ENCODE measurements around the gene HERPUD2.

The HERPUD2 gene, protein sequence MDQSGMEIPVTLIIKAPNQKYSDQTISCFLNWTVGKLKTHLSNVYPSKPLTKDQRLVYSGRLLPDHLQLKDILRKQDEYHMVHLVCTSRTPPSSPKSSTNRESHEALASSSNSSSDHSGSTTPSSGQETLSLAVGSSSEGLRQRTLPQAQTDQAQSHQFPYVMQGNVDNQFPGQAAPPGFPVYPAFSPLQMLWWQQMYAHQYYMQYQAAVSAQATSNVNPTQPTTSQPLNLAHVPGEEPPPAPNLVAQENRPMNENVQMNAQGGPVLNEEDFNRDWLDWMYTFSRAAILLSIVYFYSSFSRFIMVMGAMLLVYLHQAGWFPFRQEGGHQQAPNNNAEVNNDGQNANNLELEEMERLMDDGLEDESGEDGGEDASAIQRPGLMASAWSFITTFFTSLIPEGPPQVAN

DNA sequence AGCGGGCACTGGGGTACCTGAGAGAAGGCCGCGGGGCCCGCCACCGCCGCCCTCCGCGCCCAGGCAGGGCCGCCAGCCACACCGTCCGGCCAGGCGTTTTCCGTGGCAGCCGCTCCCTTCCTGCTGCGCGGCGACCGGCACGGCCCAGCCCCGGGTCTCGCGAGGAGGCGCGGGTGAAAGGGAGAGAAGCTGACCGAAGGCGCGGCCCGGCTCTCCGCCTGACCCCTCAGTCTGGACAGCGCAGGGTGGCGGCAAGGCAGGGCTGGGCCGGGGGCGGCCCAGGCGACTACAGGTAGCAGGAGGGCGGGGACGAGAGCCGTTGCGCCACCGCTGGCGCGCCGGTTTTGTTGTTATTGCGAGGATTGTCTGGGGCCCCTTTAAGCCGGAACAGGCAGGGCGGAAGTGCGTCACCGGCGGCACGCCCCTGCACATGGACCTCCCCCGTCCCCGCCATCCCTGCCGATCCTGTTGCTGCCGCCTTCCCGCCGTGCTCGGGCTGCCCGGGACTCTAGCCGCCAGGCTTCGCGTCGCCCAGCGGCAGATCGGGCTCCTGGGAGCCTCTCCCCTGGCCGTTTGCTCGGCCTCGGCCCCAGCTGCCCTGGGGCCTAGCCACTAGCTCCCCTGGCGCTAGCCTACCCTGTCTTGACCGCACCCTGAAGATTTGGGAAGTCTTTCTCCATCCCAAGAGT is at the start of gene HERPUD2:
HERPUD2 (minus strand) TSS at position 352 of the 689 bp plus-strand sequence. CDS start 805 bp downstream, outside the sequence.
- peak; percentile 94 for DNase-seq (ENCODE audit: low spot score)

DNA sequence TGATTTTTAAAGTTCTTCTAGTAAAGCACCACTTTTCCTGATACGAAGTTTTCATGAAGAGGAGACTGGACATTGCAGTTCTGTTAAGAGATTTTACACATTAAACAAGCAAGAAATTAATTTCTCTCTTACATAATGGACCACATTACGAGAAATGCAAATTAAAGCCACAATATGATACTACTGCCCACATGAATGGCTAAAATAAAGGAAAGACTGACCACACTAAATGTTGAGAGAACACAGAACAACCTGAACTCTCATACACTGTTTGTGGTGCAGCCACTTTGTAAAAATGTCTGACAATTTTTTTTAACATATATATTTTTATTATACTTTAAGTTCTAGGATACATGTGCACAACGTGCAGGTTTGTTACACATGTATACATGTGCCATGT is 44.0 kb upstream of the HERPUD2 start:
- no peak for DNase-seq (ENCODE audit: low spot score)

DNA sequence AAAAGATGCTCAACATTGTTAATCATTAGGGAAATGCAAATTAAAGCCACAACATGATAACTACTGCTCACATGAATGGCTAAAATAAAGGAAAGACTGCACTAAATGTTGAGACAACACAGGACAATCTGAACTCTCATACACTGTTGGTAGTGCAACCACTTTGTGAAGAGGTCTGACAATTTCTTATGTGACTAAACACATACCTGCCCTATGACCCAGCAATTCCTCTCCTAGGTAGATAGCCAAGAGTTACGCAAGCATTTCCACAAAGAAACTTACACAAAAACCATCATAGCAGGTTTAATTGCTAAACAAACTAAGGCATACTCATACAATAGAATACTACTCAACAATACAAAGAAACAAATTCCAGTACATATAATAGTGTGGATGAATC is 41.8 kb upstream of the HERPUD2 start:
- no peak for DNase-seq (ENCODE audit: low spot score)

DNA sequence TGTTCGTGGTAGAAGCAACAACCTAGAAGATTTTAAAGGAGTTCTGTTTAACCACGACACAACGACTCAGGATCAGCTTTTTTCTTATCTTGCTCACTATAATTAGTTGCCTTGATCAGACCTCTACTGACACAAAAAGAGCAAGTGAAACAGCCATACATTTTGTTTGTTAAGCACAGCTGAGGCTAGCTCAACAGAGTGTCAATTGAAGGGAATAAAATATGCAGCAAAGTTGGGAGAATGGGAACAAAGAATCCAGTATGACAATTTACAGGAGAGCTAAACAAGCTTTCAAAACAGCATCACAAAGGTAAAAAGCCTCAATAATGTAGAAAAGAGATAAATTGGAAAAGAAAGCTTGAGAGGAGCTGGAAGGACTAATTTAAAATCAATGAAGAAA is 40.5 kb upstream of the HERPUD2 start:
- DNase-seq (ENCODE audit: low spot score): peak; percentile 64

DNA sequence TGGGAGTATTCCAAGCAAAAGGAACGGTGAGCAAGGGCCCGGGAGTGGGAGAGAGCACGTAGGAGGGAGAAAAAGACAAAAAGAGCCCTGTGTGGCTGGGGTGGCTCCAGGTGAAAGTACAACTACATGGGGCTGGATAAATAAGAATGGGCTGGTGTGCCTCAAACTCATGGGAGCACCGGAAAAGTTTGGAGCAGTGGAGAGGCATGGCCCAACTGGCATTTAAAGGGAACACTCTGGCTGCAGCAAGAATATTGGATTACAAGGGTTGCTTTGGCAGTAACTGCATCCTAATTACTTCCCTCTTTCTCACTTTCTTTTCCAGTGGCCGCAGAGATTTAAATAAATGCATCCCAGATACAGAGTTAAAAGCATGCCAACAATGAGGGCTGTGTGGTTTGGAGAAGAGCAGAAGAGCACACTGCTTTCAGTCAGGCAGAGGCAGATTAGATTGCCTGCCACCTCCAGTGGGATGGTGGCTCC is 39.1 kb upstream of the HERPUD2 start:
- no peak for DNase-seq (ENCODE audit: low spot score)

DNA sequence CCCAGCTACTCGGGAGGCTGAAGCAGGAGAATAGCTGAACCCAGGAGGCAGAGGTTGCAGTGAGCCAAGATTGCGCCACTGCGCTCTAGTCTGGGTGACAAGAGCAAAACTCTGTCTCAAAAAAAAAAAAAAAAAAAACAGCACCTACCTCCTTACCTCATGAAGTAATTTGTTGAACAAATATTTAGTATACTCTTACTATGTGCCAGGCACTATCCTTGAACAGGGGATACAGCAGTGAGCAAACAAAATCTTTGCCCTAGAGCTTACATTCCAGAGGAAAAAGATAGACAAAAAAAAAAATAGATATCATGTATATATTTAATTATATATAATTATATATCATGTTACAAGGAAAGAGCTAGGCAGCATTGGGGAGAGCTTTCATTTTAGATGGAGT is 36.4 kb upstream of the HERPUD2 start:
- DNase-seq (ENCODE audit: low spot score): no peak

DNA sequence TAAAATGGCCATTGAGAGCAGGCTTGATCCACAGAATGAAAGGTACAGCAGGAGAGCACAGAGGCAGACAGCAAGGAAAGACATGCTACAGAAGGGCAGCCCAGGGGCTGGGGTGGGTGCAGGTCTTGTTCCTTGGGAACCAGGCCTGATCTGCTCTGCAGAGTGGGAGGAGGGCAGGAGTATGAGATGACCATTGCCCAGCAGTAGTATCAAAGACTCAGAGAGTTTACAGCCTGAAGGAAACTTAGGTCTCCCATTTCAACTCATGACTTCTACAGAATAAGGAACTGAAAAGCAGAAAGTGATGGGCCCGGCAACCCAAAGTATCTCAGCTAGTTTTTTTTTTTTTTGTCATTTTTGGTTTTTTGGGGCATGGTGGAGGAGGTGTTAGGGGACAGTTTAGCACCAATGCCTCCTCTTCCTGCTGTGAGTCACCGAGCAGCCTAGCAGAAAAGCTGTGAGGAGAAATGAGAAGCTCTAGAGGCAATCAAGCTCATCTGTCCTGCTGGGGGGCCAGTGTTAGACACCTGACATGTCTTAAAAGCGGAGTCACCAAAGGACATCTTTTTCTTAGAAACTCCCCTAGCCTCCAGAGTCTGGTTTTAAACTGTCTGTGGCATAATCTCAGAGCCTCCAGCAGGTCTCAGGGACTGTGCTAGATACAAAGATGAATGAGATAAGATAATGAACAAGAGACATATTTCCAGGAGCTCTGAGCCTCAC is 34.3 kb upstream of the HERPUD2 start:
- DNase-seq (ENCODE audit: low spot score): no peak

DNA sequence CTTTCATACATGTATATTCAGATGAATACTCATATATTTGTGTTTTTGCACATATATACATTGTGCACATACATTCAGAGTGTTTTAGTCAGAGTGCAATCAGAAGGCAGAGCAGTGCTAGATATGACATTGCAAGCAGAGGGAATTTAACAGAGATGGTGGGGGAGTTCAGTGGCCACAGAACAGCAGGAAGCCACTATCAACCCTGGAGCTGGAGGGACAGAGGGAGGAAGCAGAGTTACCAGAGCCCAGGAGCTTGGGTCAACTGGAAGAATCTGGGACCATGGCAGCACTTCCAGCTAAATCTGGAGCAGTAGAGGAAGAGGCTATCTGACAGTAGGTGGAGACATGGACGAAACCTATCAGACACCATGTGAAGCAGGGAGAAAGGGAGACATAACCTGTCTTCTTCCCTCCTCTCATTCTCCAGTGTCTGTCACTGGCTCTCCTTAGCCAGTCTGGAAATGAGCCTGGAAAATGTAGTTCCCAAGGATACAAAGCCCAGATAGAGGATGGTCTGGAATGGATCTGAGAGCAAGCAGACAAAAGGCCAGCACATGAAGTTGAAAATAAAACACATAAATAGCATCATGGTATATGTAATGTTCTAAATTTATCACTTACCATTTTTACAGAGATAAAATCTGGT is 33.6 kb upstream of the HERPUD2 start:
- DNase-seq (ENCODE audit: low spot score): no peak

DNA sequence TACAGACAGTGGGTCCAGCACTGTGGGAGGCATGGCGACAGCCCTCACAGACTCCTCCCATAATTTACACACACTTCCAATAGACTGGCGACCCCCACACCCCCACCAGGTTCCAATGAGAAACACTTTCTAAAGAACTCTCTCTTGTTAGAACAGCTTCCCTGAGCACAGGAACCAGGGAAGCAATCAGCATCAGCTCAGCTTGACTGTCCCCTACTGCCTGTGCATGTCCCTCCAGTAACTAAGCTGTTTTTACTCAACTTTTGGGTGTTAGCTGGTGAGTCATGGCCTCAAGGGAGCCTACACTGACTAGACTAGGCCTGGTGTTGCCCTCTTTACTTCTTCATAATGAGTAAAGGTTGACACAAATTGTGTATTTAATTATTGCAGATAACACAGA is 32.6 kb upstream of the HERPUD2 start:
- no peak for DNase-seq (ENCODE audit: low spot score)

DNA sequence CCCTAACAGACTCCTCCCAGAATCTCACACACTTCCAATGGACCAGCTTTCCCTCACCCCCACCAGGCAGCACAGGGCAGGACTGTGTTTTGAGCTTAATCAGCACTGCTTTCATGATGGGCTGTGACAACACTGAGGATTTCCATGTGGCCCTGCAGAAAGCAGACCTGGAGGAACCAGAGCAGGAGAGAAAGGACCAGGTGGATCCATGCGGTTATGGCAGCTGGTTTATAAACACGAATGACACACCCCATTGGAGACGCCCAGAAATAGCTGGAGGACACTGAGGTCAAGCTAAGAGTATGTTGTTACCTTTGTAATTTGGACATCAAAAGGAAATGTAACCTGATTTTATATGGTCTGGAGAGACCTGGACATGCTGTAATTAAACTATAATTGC is 31.7 kb upstream of the HERPUD2 start:
- no peak for DNase-seq (ENCODE audit: low spot score)

DNA sequence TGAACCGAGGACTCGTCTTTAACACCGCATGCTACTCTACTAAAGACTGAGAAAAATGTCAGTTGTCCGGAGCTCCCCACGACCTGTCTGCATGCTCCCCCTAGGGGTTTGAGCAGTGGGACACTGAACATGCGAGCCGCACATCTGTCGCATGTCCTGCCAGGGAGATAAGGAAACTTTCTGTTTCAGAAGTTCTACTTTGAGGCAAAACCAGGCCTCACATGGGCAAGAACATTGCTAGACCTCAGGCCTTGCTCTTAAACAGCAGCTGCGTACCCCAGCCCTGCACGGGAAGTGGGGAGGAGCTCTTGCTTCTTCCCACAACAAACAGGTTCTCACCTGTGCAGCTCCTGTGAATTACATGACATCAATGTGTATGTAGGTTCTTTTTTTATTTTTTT is 30.3 kb upstream of the HERPUD2 start:
- DNase-seq (ENCODE audit: low spot score): no peak

DNA sequence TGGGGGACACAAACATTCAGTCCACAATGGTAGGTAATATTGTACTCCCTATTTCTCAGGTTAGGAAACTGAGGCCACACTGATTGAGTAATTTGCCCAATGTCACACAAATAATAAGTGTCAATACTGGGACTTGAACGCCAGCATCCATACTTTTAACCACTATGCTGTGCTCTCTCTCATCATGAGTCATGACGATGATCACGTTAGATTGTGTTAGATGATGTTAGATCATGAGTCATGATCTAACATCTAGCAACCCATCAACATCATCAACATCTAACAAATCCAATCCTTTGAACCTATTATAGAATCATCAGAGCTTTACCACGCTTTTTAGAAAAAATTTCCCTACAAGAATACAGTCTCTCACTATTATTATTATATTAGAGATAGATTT is 28.1 kb upstream of the HERPUD2 start:
- no peak for DNase-seq (ENCODE audit: low spot score)

DNA sequence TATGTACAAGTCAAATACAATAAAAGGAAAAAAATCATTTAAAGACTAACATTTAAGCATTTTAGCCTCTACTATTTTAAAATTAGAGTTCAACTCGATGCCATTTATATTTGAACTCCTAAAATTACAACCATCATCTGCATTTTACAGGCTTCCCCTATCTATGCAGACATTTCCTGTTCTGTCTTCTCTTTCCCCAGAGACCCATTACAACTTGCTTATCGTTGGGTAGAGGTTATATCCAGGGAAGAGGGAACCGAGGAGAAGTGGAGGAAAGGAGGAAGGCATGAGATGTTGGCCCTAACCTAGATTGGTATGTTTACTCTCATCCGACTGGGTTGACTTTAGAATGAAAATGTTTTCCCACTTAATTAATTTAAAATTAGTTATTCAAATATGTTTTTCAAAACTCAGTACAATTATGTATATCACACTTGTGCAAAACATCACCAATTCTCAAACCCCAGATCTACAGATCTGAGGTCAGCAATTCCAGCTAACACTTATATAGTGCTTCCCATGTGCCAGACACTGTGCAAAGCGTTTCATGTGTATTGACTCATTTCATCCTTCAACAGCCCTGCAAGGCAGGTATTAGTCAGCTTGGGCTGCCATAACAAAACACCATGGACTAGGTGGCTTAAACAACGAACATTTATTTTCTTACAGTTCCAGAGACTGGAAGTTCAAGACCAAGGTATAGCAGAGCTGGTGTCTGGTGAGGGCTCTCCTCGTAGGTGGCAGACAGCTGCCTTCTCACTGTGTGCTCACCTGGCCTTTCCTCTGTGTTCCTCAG is 27.3 kb upstream of the HERPUD2 start:
- DNase-seq (ENCODE audit: low spot score): no peak

DNA sequence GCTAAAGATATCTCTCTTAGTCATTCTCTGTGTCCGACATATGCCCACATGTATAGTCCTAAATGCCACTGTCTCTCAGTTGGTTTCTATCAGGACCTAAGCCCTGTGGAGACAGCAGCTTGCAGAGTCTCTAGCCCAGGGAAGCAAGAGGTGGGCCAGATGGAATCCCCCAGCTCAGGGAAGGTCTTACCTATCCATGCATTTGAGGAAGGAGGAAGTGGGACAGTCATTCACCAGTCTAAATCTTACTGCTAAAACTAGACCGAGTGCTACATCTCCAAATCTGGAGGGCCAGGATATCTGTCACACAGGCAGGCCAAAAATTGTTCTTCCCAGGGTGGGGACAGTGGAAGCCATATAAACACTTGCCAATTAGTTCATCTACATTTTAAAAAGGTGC is 26.4 kb upstream of the HERPUD2 start:
- DNase-seq (ENCODE audit: low spot score): no peak

DNA sequence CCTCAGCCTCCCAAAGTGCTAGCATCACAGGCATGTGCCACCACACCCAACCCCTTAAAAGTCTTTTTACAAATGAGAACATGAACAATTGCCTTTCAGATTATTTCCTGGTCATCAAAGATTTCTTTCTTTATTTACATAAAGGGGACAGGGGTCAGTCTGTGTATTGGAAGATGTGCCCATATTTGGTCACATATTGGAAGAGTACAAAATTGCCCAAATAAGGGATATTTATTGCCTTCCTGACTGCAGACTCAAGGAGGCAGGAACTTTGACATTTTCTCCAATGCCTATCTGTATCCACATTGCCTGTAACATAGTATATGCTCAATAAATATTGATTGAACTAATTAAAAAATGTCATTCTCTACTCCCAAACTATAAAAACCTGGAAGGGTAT is 25.9 kb upstream of the HERPUD2 start:
- DNase-seq (ENCODE audit: low spot score): no peak

DNA sequence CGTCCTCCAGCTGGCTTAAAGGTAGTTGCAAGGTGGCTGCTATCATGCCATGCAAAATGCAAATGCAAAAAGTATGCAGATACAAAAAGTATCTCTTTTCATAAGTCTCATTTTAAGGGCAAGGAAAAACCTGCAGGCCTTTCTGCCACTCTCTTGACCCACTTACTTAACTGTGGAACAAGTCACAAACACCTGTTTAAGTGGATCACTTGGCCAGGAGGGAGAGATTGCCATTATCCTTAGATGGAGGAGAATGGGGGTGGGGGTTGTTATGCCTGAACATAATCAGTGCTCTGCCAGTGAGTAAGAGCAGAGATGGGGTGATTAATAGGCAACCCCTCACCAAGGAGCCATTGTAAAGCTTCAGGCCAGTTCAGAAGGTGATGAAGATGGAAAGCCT is 25.1 kb upstream of the HERPUD2 start:
- DNase-seq (ENCODE audit: low spot score): no peak

DNA sequence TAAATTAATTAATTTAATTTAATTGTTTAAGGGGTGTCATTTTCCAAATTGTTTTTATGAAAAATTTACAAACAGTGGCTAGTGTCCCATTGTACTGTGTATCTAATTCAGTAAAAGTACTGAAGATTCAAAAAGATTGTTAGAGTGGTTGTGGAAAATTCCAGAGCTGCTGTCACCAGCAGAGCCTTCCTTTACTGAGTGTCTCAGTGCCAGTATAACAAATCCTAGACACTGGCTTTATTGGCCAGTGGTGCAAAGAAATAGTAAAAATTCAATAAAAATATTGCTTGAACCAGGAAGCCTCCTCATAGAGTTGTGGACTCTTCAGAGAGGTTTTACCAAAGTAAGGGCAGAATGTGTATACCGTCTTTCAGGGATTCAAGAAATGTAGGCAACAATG is 23.1 kb upstream of the HERPUD2 start:
- no peak for DNase-seq (ENCODE audit: low spot score)

DNA sequence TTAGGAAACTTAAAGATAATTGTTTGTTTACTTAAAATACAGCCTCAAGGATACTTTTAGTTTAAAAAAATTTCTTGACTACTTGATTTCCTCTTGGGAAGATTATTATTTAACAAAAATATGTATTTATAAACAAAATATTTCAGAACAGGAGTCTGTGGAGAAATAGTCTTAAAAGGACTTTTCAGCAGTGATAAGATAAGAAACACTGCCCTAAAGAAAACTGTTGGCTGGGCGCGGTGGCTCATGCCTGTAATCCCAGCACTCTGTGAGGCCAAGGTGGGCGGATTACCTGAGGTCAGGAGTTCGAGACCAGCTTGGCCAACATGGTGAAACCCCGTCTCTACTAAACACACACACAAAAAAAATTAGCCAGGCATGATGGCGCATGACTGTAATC is 22.6 kb upstream of the HERPUD2 start:
- DNase-seq (ENCODE audit: low spot score): no peak

DNA sequence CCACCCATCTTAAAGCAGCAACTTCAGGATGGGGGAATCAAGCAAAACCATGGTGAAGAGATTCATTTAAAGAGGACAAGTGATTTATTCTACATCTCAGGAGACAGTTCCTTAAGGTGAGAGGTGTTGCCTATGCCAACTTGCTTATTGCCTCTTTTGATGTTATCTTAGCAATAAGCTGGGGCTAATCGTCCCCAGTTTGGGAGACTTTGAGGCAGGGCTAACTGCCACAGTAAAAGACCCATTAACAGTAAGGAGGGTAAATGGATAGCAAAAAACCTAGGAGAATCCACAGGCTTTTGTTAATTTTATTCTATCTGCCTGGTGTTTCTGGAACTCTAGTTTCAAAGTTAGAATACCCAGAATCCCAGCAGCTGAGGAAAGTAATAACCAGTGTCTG is 22.1 kb upstream of the HERPUD2 start:
- DNase-seq (ENCODE audit: low spot score): no peak

DNA sequence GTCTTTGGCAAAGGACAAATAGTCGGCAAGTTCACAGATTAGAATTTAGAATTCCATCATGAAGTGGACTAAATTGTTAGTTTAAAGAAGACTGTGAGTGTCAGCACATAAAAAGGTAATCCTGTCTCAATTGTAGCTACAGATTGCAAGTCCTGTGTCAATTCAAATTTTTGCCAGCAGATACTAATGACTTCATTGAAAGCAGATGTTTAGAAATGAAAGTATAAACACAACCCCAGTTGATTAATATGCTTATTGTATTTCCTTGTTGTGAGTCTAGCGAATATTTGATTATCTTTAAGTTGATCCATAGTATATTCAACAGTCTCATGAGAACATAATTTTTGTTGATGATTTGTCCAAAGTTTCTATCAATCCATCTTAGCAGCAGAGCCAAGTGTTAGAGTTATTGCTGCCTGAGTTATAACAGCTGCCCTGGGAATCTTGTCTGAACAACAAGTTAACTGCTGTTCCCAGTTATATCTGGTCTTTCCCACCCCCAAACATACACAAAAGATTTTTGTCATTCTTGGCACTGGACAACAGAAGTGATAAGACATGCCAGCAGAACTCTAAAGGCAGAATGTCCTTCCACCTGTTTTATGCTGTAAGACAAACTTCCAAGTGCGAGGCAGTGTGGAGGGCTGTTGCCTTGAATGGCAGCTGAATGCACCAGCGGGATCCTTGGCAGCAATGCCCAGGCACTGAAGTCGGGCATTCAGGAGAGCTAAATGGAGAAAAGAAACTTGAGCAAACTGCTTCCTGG is 21.3 kb upstream of the HERPUD2 start:
- DNase-seq (ENCODE audit: low spot score): peak; percentile 83

DNA sequence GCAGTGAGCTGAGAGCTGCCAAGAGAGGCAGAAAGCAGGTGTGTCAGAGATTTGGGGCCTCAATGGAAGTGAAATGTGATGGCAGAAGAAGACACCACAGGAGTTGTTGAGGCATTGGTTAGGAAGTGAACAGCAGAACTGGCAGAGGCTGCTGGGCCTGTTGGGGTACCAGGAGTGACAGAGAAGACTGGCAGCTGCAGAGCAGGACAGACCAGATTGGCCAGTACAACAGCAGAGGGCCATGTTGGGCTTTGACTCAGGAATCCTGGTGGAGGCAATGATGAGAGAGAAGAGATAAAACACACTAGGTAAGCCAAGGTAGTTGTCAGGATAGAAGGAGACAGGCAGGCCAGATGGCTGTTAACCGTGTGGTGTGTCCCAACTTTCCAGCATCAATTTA is 19.9 kb upstream of the HERPUD2 start:
- peak; percentile 73 for DNase-seq (ENCODE audit: low spot score)
